IMR-90 (cell line): ENCODE results near the gene PRICKLE2. TPM values are rescaled to one million over a fixed set of nuclear protein-coding genes. Genes with fewer than 3 reads are reported as not detected.

ENCODE experiments used
- ATAC-seq: fragments of 200-7000 bp; cut with Tn5 transposase; 2 replicates; pipeline ENCODE4 v1.9.1; 2020; ENCODE audit warnings: low read depth, mild to moderate bottlenecking, moderate library complexity
- BruUV-seq: library from RNA; stranded (reverse); fragments of 400-500 nt; replicated peaks from 2 replicates; lab custom pipeline; 2021; lab: Mats Ljungman, UMichigan
- CTCF ChIA-PET: fragments of 300-600 bp; formaldehyde crosslinking; extraction: SDS; loops from one replicate; lab custom pipeline; 2021; ENCODE audit warnings: antibody characterized with exemption; lab: Yijun Ruan, JAX
- POLR2A ChIA-PET: fragments of 300-600 bp; sonication (Branson Sonifier 250); formaldehyde crosslinking; loops from one replicate; lab custom pipeline; 2022; ENCODE audit warnings: antibody characterized with exemption; ENCODE audit not compliant: unreplicated experiment; lab: Charles Lee
- DNase-seq: peaks from one replicate; pipeline ENCODE4 v3.0.0; 2013
- H2AFZ ChIP-seq: replicated peaks from 2 replicates; pipeline ENCODE3; 2013; ENCODE audit warnings: low read length, mild to moderate bottlenecking; ENCODE audit not compliant: poor library complexity
- H2AK5ac ChIP-seq: 2 replicates; pipeline ENCODE4 v1.6.1; 2013; ENCODE audit warnings: low read depth, low read length, inconsistent platforms
- H2AK9ac ChIP-seq: replicated peaks from 2 replicates; pipeline ENCODE3; 2013; ENCODE audit warnings: mild to moderate bottlenecking, low read depth, low read length, moderate library complexity; ENCODE audit not compliant: poor library complexity
- H2BK120ac ChIP-seq: 2 replicates; pipeline ENCODE4 v1.6.1; 2013; ENCODE audit warnings: low read depth, low read length, inconsistent platforms
- H2BK15ac ChIP-seq: 3 replicates; pipeline ENCODE4 v1.6.1; 2013; ENCODE audit warnings: low read depth, low read length, inconsistent platforms
- H2BK20ac ChIP-seq: 2 replicates; pipeline ENCODE4 v1.6.1; 2013; ENCODE audit warnings: low read depth, mild to moderate bottlenecking, inconsistent platforms, low read length, moderate library complexity
- H2BK5ac ChIP-seq: 2 replicates; pipeline ENCODE4 v1.6.1; 2013; ENCODE audit warnings: mild to moderate bottlenecking, low read depth, low read length, inconsistent platforms; ENCODE audit not compliant: poor library complexity, severe bottlenecking
- H3K14ac ChIP-seq: replicated peaks from 2 replicates; pipeline ENCODE4 v1.6.1; 2013; ENCODE audit warnings: low read depth, low read length, inconsistent platforms
- H3K18ac ChIP-seq: 2 replicates; pipeline ENCODE4 v1.6.1; 2013; ENCODE audit warnings: low read depth, low read length, control low read depth
- H3K23ac ChIP-seq: 2 replicates; pipeline ENCODE4 v1.6.1; 2013; ENCODE audit warnings: low read depth, low read length, inconsistent platforms
- H3K27ac ChIP-seq: 2 replicates; pipeline ENCODE4 v1.5.1; 2013; ENCODE audit warnings: mild to moderate bottlenecking, control low read depth, low read length; ENCODE audit not compliant: insufficient read depth
- H3K27me3 ChIP-seq: 2 replicates; pipeline ENCODE4 v1.6.1; 2013; ENCODE audit warnings: low read length; ENCODE audit not compliant: control insufficient read depth, insufficient read depth
- H3K36me3 ChIP-seq: 2 replicates; pipeline ENCODE4 v1.6.1; 2013; ENCODE audit warnings: low read length, mixed read lengths; ENCODE audit not compliant: control insufficient read depth, insufficient read depth
- H3K4ac ChIP-seq: 2 replicates; pipeline ENCODE4 v1.6.1; 2013; ENCODE audit warnings: low read depth, low read length, inconsistent platforms
- H3K4me1 ChIP-seq: 2 replicates; pipeline ENCODE4 v1.6.1; 2013; ENCODE audit warnings: low read length, mixed read lengths; ENCODE audit not compliant: control insufficient read depth, insufficient read depth
- H3K4me2 ChIP-seq: 2 replicates; pipeline ENCODE4 v1.6.1; 2013; ENCODE audit warnings: low read depth, mild to moderate bottlenecking, control low read depth, low read length, moderate library complexity
- H3K4me3 ChIP-seq: 2 replicates; pipeline ENCODE4 v1.5.1; 2013; ENCODE audit warnings: low read depth, mild to moderate bottlenecking, control low read depth, low read length, moderate library complexity; ENCODE audit not compliant: insufficient read depth
- H3K56ac ChIP-seq: 2 replicates; pipeline ENCODE4 v1.6.1; 2013; ENCODE audit warnings: low read length, inconsistent platforms; ENCODE audit not compliant: insufficient read depth; ENCODE audit errors: extremely low read depth
- H3K79me1 ChIP-seq, 2 experiments: 2 replicates each; pipeline ENCODE4 v1.6.1; 2013; ENCODE audit warnings: low read length in 2 of 2, inconsistent platforms in 1 of 2, low read depth in 1 of 2
- H3K9ac ChIP-seq: 2 replicates; pipeline ENCODE4 v1.6.1; 2013; ENCODE audit warnings: low read depth, low read length, control low read depth
- H3K9me1 ChIP-seq: 2 replicates; pipeline ENCODE4 v1.6.1; 2013; ENCODE audit warnings: low read length, inconsistent platforms; ENCODE audit not compliant: insufficient read depth
- H3K9me3 ChIP-seq: 2 replicates; pipeline ENCODE4 v1.6.1; 2013; ENCODE audit warnings: low read length; ENCODE audit not compliant: control insufficient read depth, insufficient read depth
- H4K20me1 ChIP-seq: 2 replicates; pipeline ENCODE4 v1.6.1; 2013; ENCODE audit warnings: low read length, inconsistent platforms; ENCODE audit not compliant: insufficient read depth
- H4K5ac ChIP-seq: 2 replicates; pipeline ENCODE4 v1.6.1; 2013; ENCODE audit warnings: mild to moderate bottlenecking, low read depth, low read length, control low read depth
- H4K8ac ChIP-seq, 2 experiments: 2 replicates each; pipeline ENCODE4 v1.6.1; 2013; ENCODE audit warnings: low read depth in 2 of 2, low read length in 2 of 2, control low read depth in 1 of 2, inconsistent platforms in 1 of 2
- H4K91ac ChIP-seq: 2 replicates; pipeline ENCODE4 v1.6.1; 2013; ENCODE audit warnings: low read depth, low read length, inconsistent platforms; ENCODE audit not compliant: insufficient read depth
- BHLHE40 ChIP-seq: fragments of 150-350 bp; IDR thresholded peaks from 2 replicates; pipeline ENCODE4 v1.6.1; 2016; ENCODE audit warnings: mild to moderate bottlenecking, low read depth, low read length
- CEBPB ChIP-seq: IDR thresholded peaks from 2 replicates; pipeline ENCODE4 v1.6.1; 2012; ENCODE audit warnings: low read depth, low read length, improper control_type of control experiment
- WGBS, 2 experiments: methylation state at CpG; one replicate each; pipeline versions ENCODE4 v1.1.5 to v1.1.7; 2013; ENCODE audit warnings: missing lambda C conversion rate in 2 of 2; ENCODE audit not compliant: insufficient read length in 1 of 2; ENCODE audit errors: extremely low coverage in 2 of 2; 5-methylcytosine and 5-hydroxymethylcytosine counted together
- dilution Hi-C: fragments of 300-500 bp; cut with HindIII; formaldehyde crosslinking; loops from one replicate; pipeline ENCODE4 v1.14.3; 2018; ENCODE audit warnings: low sequenced_read_pairs; ENCODE audit not compliant: unreplicated experiment
- in situ Hi-C: fragments of 300-500 bp; cut with MboI; formaldehyde crosslinking; loops from 3 replicates; pipeline ENCODE4 v1.14.3; 2019; ENCODE audit warnings: low sequenced_read_pairs, inconsistent platforms, mixed read lengths
- intact Hi-C: fragments of 100-400 bp; cut with micrococcal nuclease; formaldehyde crosslinking; loops from 2 replicates; pipeline ENCODE4 v1.10.0; 2022
- polyA plus RNA-seq, 3 experiments: library from polyadenylated mRNA; depleted of rRNA; stranded (reverse); fragments of >200 nt; gene quantifications; 2 replicates each; pipeline ENCODE4 v1.2.3, GENCODE V29; 2012; ENCODE audit warnings: low replicate concordance in 1 of 3
- total RNA-seq: library from RNA; depleted of rRNA; stranded (reverse); fragments of >200 nt; gene quantifications from 2 replicates; pipeline ENCODE4 v1.2.3, GENCODE V29; 2012

The PRICKLE2 gene
- total and polyA plus RNA-seq, 2 of the 4 experiments (the other 2 are of a cell fraction), result 4.1 to 14.2 TPM

DNA sequence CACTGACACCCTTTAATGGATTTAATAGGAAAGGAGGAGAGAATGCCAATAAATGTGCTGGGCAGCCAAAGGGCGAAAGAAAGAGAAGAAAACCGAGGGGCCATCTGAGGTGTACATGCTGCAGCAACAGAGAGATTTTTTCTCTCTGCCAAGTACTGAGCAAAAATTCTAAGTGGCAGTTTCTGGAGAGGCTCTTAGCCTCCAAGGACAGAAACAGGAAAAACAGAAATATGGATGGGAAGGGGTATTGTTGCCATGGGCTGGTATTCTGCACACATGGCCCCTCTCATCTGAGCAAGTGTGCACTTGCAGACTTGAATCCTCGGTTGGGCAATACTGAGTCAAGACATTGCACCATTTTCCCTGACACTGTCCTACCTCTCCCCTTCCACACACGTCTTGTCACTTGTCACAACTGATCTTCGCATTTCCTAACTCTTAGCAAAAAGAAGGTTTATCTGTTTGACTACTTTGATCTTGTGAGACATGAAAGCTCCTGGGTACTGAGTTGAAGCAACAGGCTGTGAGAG is 73.9 kb downstream of the PRICKLE2 start:
- BruUV-seq, result no TSS peak
- H2AK5ac ChIP-seq, result peak overlapping the region; percentile 62
- H3K79me1 ChIP-seq, result peaks cover 6 to 36% of the 10 kb centered on the region in 2 experiments
- dilution Hi-C loops, result no loop called here
- peaks cover 15% of the 10 kb centered on the region for H3K9me1 ChIP-seq
- no peaks in the 10 kb centered on the region for H3K9me3 ChIP-seq
- peak overlapping the region; percentile 69 for H2BK20ac ChIP-seq
- H3K14ac ChIP-seq, result peak overlapping the region; percentile 66; the same call in 1 of the 2 replicates
- CTCF ChIA-PET, result interaction anchor here (1.4 kb wide), 1 partner anchor 10 kb away, joined by 7 read pairs; no protein-coding TSS in a partner anchor
- H3K4ac ChIP-seq, result peak overlapping the region; percentile 69
- peak overlapping the region; percentile 46 for H2BK5ac ChIP-seq
- DNase-seq (no peak), ATAC-seq (0 out of 2 replicates have a peak, but pooled peaks have one; percentile 1)
- peak overlapping the region; percentile 54 for H2BK120ac ChIP-seq
- peaks cover 18% of the 10 kb centered on the region for H3K4me1 ChIP-seq
- peak overlapping the region; percentile 61 for H3K27ac ChIP-seq
- peak overlapping the region; percentile 70 for H4K91ac ChIP-seq
- peak; percentile 88 for TF ChIP-seq CEBPB
- TF ChIP-seq BHLHE40, result no peak
- peak overlapping the region; percentile 27; the same call in 1 of the 2 replicates for H3K56ac ChIP-seq
- H3K4me2 ChIP-seq, result peak overlapping the region; percentile 9; the same call in 1 of the 2 replicates
- peak overlapping the region; percentile 47; the same call in 1 of the 2 replicates for H3K18ac ChIP-seq
- peaks cover 33% of the 10 kb centered on the region for H3K36me3 ChIP-seq
- intact Hi-C loops, result loop anchor here (1.0 to 5.0 kb wide), 5 partner anchors 12 to 331 kb away; no protein-coding TSS in a partner anchor
- no peak overlapping the region for H3K4me3 ChIP-seq
- WGBS, 2 experiments, result 50% methylated on average over 2 of the region's 5 CpGs; no CpG with 5 or more reads in 1 of the 2 experiments
- no peak overlapping the region for H3K9ac ChIP-seq
- peak overlapping the region; percentile 47 for H2AK9ac ChIP-seq
- H4K5ac ChIP-seq, result 0 out of 2 replicates have a peak overlapping the region, but pooled peaks have one; percentile 9
- POLR2A ChIA-PET, result no interaction called here
- H4K20me1 ChIP-seq, result no peaks in the 10 kb centered on the region; the same call in none of the 2 replicates
- no peak overlapping the region for H2AFZ ChIP-seq
- H2BK15ac ChIP-seq, result peak overlapping the region; percentile 25; the same call in 2 of the 3 replicates
- H3K27me3 ChIP-seq, result no peaks in the 10 kb centered on the region
- H3K23ac ChIP-seq, result peak overlapping the region; percentile 70; the same call in 1 of the 2 replicates
- H4K8ac ChIP-seq, result peak overlapping the region in 1 of 2 experiments; percentile 69; a peak in 2 of 4 replicates
- in situ Hi-C loops, result no loop called here
